Heart right ventricle (tissue), 16 donors: ENCODE data around the gene FBF1. TPM values are rescaled to one million over a fixed set of nuclear protein-coding genes. Genes with fewer than 3 reads are reported as not detected.
A peak's percentile ranks its signal among the peaks of the same experiment; 100 is the strongest.

Experiments used
- ATAC-seq, 8 donors: fragments of 200-7000 bp; cut with Tn5 transposase; one replicate each; pipeline ENCODE4 v1.9.1; 2020; ENCODE audit warnings: mild to moderate bottlenecking in 8 of 8, moderate library complexity in 8 of 8, moderate number of reproducible peaks in 1 of 8
- DNase-seq, 2 donors: peaks; one replicate each; pipeline ENCODE4 v3.0.0-alpha.2; 2020
- H3K27ac ChIP-seq, 10 donors: fragments of 200-600 bp; sonication (generic) in 2 of 10; one replicate each; pipeline versions ENCODE4 v1.5.0 to v1.8.0; 2020 to 2022; ENCODE audit warnings: mild to moderate bottlenecking in 3 of 10
- H3K27me3 ChIP-seq, 7 donors: fragments of 200-600 bp; one replicate each; pipeline ENCODE4 v1.8.0; 2021 to 2022; ENCODE audit warnings: mild to moderate bottlenecking in 2 of 7
- H3K36me3 ChIP-seq, 9 donors: fragments of 200-600 bp; sonication (generic) in 1 of 9; one replicate each; pipeline versions ENCODE4 v1.5.0 to v1.8.0; 2020 to 2022; ENCODE audit warnings: mild to moderate bottlenecking in 2 of 9
- H3K4me1 ChIP-seq, 9 donors: fragments of 200-600 bp; sonication (generic) in 1 of 9; one replicate each; pipeline versions ENCODE4 v1.5.0 to v1.8.0; 2020 to 2022; ENCODE audit warnings: mild to moderate bottlenecking in 4 of 9
- H3K4me3 ChIP-seq, 10 donors: fragments of 200-600 bp; sonication (generic) in 2 of 10; one replicate each; pipeline versions ENCODE4 v1.5.0 to v1.8.0; 2020 to 2022; ENCODE audit warnings: mild to moderate bottlenecking in 7 of 10, moderate library complexity in 2 of 10
- H3K9me3 ChIP-seq, 11 donors: fragments of 200-600 bp in 10 of 11; sonication (generic) in 2 of 11; one replicate each; pipeline versions ENCODE4 v1.5.0 to v1.8.0; 2013 to 2022; ENCODE audit warnings: mild to moderate bottlenecking in 2 of 11, control low read depth in 1 of 11, moderate library complexity in 1 of 11
- WGBS, 2 donors: extraction: QIAGEN DNeasy Blood & Tissue Kit; methylation state at CpG; one replicate each; pipeline ENCODE4 v1.1.7; 2013; ENCODE audit warnings: inconsistent platforms in 1 of 2; 5-methylcytosine and 5-hydroxymethylcytosine counted together
- intact Hi-C, 10 donors: fragments of 100-400 bp; cut with DNase I; formaldehyde crosslinking; loops; one replicate each; pipeline versions ENCODE4 v1.11.1 to v1.14.2; 2022
- polyA plus RNA-seq, 2 donors: library from polyadenylated mRNA; stranded (reverse); fragments of 200-250 nt; gene quantifications; one replicate each; pipeline ENCODE4 v1.2.3, GENCODE V29; 2013
- total RNA-seq, 10 donors: library from RNA; stranded (reverse); fragmentation: NEBNext Ultra II Directional in 3 of 10; extraction: Animal tissue kit (Norgen Biotek cat#: 25700) in 3 of 10; gene quantifications; one replicate each; pipeline versions ENCODE4 v1.2.1 to v1.2.4, GENCODE V29; 2021 to 2023
- TF ChIP-seq, protein P1 (sequence below), 9 donors: fragments of 200-600 bp; sonication (generic) in 2 of 9; IDR thresholded peaks; one replicate each; pipeline versions ENCODE4 v1.5.0 to v1.8.0; 2021 to 2022; ENCODE audit warnings: antibody characterized with exemption in 9 of 9, mild to moderate bottlenecking in 5 of 9, moderate library complexity in 1 of 9
- donor health status: Arrhythmogenic right ventricular cardiomyopathy.
- donor health status: ischemic (EF 13 %, LVEDD 7.1; RV severe dilation, severe dysfunction).
- donor health status: healthy with polysubstance abuse.
- donor health status: DM: no; HTN: yes; CAD: no.
- donor health status: DM: no; HTN: no; CAD: no.
- donor health status: ischemic (EF 25% LVEDD 6.9; RV normal size, moderate dysfunction).
- donor health status: ischemic (EF 25% LVEDD 5.7; RV mildly dilated, moderate dysfunction).
- donor health status: healthy.
- donor health status: DM: yes; HTN: yes; CAD: no.
- donor health status: Ischemic cardiomyopathy.
- donor health status: ischemic (EF 35%, LVEDD 5.7; RV mildly dilated, moderate dysfunction).
- donor health status: nonischemic (EF 11% LVEDD 7.7; RV severe dilation, severe dysfunction).
- donor health status: DM: yes; HTN: yes; CAD: no.
- donor health status: PGD.
- donor health status: ischemic (EF 29% LVEDD 5.4; RV normal size, mild dysfunction).
- donor health status: nonischemic (EF 23%, LVEDD 6.1; RV moderate dilation, normal function).

The FBF1 gene
- total and polyA plus RNA-seq, 12 donors, result 1.6 to 8.3 (median 2.8) TPM

DNA sequence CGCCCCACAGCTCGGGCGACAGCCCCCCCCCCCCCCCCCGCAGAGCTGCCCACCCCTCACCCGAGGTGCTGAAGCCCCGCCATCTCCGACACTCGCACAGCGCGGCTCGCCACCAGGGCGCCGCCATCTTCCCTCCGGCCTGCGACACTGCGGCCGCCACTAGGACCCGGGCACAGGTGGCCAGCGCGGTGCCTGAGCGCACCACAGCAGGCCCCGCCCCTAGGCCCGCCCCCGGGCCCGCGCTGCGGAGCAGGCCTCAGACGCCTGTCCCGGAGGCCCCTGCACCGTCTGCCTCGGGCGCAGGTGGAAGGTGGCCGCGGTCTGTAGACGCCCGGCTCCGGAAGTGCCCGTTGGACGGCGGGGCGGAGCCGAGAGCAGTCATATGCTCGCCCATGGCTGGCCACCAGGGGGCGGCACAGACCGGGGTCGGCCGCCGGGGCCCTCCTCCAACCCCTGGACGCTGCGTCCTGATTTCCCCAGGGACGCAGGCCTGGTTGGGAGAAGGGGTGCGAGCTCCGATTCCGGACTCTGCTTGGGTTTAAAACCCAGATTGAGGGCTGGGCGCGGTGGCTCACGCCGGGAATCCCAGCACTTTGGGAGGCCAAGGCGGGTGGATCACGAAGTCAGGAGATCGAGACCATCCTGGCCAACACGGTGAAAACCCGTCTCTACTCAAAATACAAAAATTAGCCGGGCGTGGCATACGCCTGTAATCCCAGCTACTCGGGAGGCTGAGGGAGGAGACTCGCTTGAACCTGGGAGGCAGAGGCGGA lies 35.9 kb downstream of the FBF1 start, which contains the start of gene MRPL38:
MRPL38 (minus strand) TSS at position 136 of the 773 bp plus-strand sequence; CDS start at position 127, 9 bp downstream.
- Histone ChIP-seq H3K36me3 (peaks cover 0 to 35% (median 15%) of the 10 kb centered on the region in 9 donors), H3K9me3 (no peaks in the 10 kb centered on the region), H3K4me1 (peaks cover 6 to 26% (median 19%) of the 10 kb centered on the region in 9 donors), H3K4me3 (peak within 1 kb of the TSS; percentile 66 to 96 (median 86)), H3K27ac (peak within 1 kb of the TSS; percentile 88 to 97 (median 92)), H3K27me3 (no peaks in the 10 kb centered on the region)
- ATAC-seq (peak; percentile 90 to 96 (median 94)), DNase-seq (peak; percentile 89 to 94)
- WGBS, 2 donors, result 3 to 5% methylated on average over 61 to 66 of the region's 69 CpGs
- TF ChIP-seq, protein P1, sequence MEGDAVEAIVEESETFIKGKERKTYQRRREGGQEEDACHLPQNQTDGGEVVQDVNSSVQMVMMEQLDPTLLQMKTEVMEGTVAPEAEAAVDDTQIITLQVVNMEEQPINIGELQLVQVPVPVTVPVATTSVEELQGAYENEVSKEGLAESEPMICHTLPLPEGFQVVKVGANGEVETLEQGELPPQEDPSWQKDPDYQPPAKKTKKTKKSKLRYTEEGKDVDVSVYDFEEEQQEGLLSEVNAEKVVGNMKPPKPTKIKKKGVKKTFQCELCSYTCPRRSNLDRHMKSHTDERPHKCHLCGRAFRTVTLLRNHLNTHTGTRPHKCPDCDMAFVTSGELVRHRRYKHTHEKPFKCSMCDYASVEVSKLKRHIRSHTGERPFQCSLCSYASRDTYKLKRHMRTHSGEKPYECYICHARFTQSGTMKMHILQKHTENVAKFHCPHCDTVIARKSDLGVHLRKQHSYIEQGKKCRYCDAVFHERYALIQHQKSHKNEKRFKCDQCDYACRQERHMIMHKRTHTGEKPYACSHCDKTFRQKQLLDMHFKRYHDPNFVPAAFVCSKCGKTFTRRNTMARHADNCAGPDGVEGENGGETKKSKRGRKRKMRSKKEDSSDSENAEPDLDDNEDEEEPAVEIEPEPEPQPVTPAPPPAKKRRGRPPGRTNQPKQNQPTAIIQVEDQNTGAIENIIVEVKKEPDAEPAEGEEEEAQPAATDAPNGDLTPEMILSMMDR (IDR thresholded peaks at IDR 0.05), result peak; percentile 87 to 100 (median 99)
- intact Hi-C loops, result loop anchor here in 8 of 10 donors (1.0 to 10.0 kb wide), 8 partner anchors 72 to 390 kb away; partner anchors contain the start of genes ACOX1 (in 2 of the 8), TEN1 (in 2 of the 8) and UBALD2 (in 1 of the 8)

DNA sequence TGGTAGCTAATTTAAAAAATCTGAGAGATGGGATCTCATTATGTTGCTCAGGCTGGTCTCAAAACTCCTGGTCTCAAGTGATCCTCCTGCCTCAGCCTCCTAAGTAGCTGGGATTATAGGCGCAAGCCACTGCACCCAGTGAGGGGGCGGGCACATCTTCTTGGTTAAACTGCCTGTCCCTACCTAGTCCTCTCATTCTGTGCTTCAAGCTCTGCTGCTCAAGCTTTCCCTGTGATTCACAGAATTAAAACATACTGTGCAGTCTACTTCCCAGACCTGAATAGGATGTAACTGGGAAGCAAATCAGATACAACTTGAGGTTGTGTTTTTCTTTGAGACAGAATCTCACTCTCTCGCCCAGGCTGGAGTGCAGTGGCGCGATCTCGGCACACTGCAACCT lies 38.4 kb downstream of the FBF1 start:
- Histone ChIP-seq H3K9me3 (no peaks in the 10 kb centered on the region), H3K4me1 (peaks cover 7 to 30% (median 21%) of the 10 kb centered on the region in 9 donors), H3K4me3 (no peak overlapping the region), H3K36me3 (peaks cover 6 to 59% (median 30%) of the 10 kb centered on the region in 9 donors), H3K27ac (no peak overlapping the region), H3K27me3 (no peaks in the 10 kb centered on the region)
- ATAC-seq (no peak), DNase-seq (no peak)
- 95% methylated on average over 6 of the region's 6 CpGs for WGBS, 2 donors
- intact Hi-C loops, result loop anchor here in 3 of 10 donors (10.0 kb wide), 3 partner anchors 82 to 392 kb away; partner anchors contain the start of gene UBALD2 (in 1 of the 3)
- TF ChIP-seq, protein P1 (IDR thresholded peaks at IDR 0.05), result no peak

DNA sequence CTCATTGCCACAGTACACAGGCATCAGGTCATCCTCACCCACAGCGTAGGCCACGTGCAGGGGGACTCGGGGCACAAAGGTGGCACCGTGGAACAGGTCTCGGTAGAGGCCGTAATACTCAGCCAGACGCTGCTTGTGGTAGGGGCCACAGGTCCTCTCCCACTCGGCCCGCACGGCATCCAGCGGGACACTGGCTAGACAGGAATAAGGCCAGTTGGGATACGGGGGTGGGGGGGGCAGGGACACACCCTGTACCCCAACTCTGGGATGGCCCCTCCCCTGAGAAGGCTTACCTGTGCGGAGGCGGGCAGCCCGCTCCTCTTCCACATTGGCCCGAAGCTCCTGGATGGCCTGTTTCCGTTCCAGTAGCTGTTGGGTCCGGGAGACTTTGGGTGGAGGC lies 39.1 kb downstream of the FBF1 start:
- no peaks in the 10 kb centered on the region for H3K9me3 ChIP-seq
- H3K27ac ChIP-seq, result no peak overlapping the region
- ATAC-seq (no peak), DNase-seq (no peak)
- peaks cover 6 to 59% (median 30%) of the 10 kb centered on the region in 9 donors for H3K36me3 ChIP-seq
- intact Hi-C loops, result loop anchor here in 3 of 10 donors (10.0 kb wide), 3 partner anchors 83 to 393 kb away; partner anchors contain the start of gene UBALD2 (in 1 of the 3)
- H3K4me3 ChIP-seq, result no peak overlapping the region
- H3K4me1 ChIP-seq, result peaks cover 11 to 35% (median 26%) of the 10 kb centered on the region in 9 donors
- TF ChIP-seq, protein P1 (IDR thresholded peaks at IDR 0.05), result no peak
- WGBS, 2 donors, result 88 to 91% methylated on average over 18 of the region's 18 CpGs
- no peaks in the 10 kb centered on the region for H3K27me3 ChIP-seq

DNA sequence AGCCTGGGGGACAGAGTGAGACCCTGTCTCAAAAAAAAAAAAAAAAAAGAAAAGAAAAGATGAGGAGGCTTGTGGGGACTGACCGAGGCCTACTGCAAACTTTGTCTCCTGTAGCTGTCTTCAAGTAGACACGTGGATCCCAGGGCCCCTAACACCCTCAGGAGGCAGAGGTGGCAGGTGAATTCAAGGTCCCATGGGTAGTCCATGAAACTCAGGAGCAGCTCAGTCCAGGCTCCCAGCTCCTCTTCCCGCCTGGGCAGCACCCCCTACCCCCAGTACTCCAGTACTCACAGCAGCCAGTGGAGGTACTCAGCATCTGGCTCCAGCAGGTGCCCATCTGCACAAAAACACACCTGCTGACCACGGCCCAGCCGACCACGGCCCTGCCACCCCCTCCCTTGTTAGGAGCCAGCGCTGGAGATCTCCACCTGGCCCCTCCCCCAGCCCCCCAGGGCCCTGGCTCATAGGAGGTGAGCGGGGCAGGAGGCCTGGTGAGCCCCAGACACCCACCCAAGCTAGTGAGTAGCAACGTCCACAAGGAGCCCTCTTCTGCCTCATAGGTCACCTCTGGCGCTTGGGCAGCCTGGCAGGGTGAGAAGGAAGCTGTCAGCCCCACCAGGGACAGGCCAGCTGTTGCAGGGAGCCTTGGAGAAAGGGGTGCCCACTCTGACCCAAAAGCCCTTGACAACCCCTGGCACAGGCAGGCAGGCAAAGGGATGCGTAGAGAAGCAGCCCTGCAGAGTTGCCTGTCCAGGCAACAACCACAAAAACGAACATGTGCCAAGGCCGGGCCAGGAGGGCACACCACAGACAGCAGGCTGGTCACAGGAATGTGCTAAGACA lies 39.9 kb downstream of the FBF1 start:
- Histone ChIP-seq H3K27me3 (no peaks in the 10 kb centered on the region), H3K27ac (no peak overlapping the region), H3K9me3 (no peaks in the 10 kb centered on the region), H3K4me1 (peaks cover 14 to 34% (median 27%) of the 10 kb centered on the region in 9 donors), H3K36me3 (peaks cover 6 to 59% (median 30%) of the 10 kb centered on the region in 9 donors), H3K4me3 (no peak overlapping the region)
- DNase-seq (no peak), ATAC-seq (no peak)
- WGBS, 2 donors, result 90 to 91% methylated on average over 13 of the region's 13 CpGs
- TF ChIP-seq, protein P1 (IDR thresholded peaks at IDR 0.05), result no peak
- intact Hi-C loops, result loop anchor here in 3 of 10 donors (10.0 kb wide), 3 partner anchors 84 to 394 kb away; partner anchors contain the start of gene UBALD2 (in 1 of the 3)
